Pancreas (tissue), 10 donors: ENCODE results near the gene MRGPRG. TPM values are rescaled to one million over a fixed set of nuclear protein-coding genes. Genes with fewer than 3 reads are reported as not detected.
A peak's percentile ranks its signal among the peaks of the same experiment; 100 is the strongest.
"Not testable (repeated sequence)": the region's sequence is repeated elsewhere in the genome, so short reads cannot be mapped to it uniquely, and the experiment has no call there.

ENCODE experiments used
- ATAC-seq, 4 donors: fragments of 200-7000 bp; cut with Tn5 transposase; one replicate each; pipeline versions ENCODE4 v1.8.0 to v1.9.1; 2020; ENCODE audit warnings: mild to moderate bottlenecking in 4 of 4, moderate library complexity in 4 of 4
- DNase-seq, 6 donors: peaks; one replicate each; pipeline ENCODE4 v3.0.0-alpha.2; 2020
- FAIRE-seq: peaks from 2 replicates; lab custom pipeline; 2012; peaks lifted over from hg19 to GRCh38; lab: Jason Lieb, UNC
- H3K27ac ChIP-seq, 4 donors: fragments of 200-600 bp; sonication (generic); 1 replicate in 3 of 4; 2 replicates in 1 of 4; pipeline versions ENCODE4 v1.5.0 to v1.8.0; 2020
- H3K27me3 ChIP-seq, 4 donors: fragments of 200-600 bp; one replicate each; pipeline ENCODE4 v1.8.0; 2021
- H3K36me3 ChIP-seq, 3 donors: fragments of 200-600 bp; sonication (generic) in 1 of 3; one replicate each; pipeline versions ENCODE4 v1.5.0 to v1.8.0; 2020 to 2021
- H3K4me1 ChIP-seq, 3 donors: fragments of 200-600 bp; one replicate each; pipeline ENCODE4 v1.8.0; 2021
- H3K4me3 ChIP-seq, 4 donors: fragments of 200-600 bp; sonication (generic) in 2 of 4; one replicate each; pipeline versions ENCODE4 v1.5.0 to v1.8.0; 2020 to 2021
- H3K9me3 ChIP-seq, 4 donors: fragments of 200-600 bp; one replicate each; pipeline ENCODE4 v1.8.0; 2021
- CTCF ChIP-seq, 4 donors: fragments of 200-600 bp; sonication (generic) in 3 of 4; IDR thresholded peaks; one replicate each; pipeline versions ENCODE4 v1.5.0 to v1.8.0; 2021; ENCODE audit warnings: antibody characterized with exemption in 4 of 4
- WGBS, 2 donors: extraction: QIAGEN DNeasy Blood & Tissue Kit; methylation state at CpG; one replicate each; pipeline ENCODE4 v1.1.7; 2013; 5-methylcytosine and 5-hydroxymethylcytosine counted together
- intact Hi-C, 3 donors: fragments of 100-400 bp; cut with DNase I; formaldehyde crosslinking; loops; one replicate each; pipeline versions ENCODE4 v1.11.1 to v1.14.2; 2022
- polyA plus RNA-seq, 2 donors: library from polyadenylated mRNA; stranded (reverse); fragments of 200-250 nt; gene quantifications; one replicate each; pipeline ENCODE4 v1.2.3, GENCODE V29; 2013
- total RNA-seq, 6 donors: library from RNA; stranded (reverse); fragmentation: NEBNext Ultra II Directional in 4 of 6; extraction: Animal tissue kit (Norgen Biotek cat#: 25700) in 4 of 6; gene quantifications; one replicate each; pipeline versions ENCODE4 v1.2.1 to v1.2.4, GENCODE V29; 2021 to 2023
- donor health status: healthy with polysubstance abuse.
- donor health status: DM: no; HTN: no; CAD: no; lungs with moderate emphysema.
- donor health status: DM: no; HTN: no; CAD: no.
- donor health status: control.
- donor health status: control.
- donor health status: Bipolar disorder and iron deficiency.
- donor health status: DM: yes; HTN: yes; CAD: no.
- donor health status: DM: no; HTN: no; CAD: no.
- donor health status: DM: no; HTN: no; CAD: no.
- donor health status: DM: yes; HTN: yes; CAD: no.

MRGPRG gene
- total RNA-seq, result not detected
- not detected for polyA plus RNA-seq

GRCh38 chr11:3218483-3219280, at the start of gene MRGPRG:
Gene MRGPRG (minus strand): TSS chr11:3218813. CDS start chr11:3218813, 0 bp downstream.
- peaks cover 0 to 5% (median 0%) of the 10 kb centered on the region in 4 donors for H3K27me3 ChIP-seq
- no peak for FAIRE-seq

GRCh38 chr11:3262548-3262947, 43.9 kb upstream of the MRGPRG start:
- H3K27ac ChIP-seq, DNase-seq, ATAC-seq, H3K27me3 ChIP-seq, H3K36me3 ChIP-seq, FAIRE-seq, intact Hi-C loops, H3K4me3 ChIP-seq, H3K9me3 ChIP-seq, H3K4me1 ChIP-seq: not testable (repeated sequence)
- 40 to 47% methylated on average over 5 to 6 of the region's 7 CpGs for WGBS, 2 donors

More at GRCh38 chr11:3218483-3219280, at the start of gene MRGPRG:
- Histone ChIP-seq H3K4me3 (no peak within 1 kb of the TSS), H3K36me3 (no peaks in the 10 kb centered on the region), H3K4me1 (no peaks in the 10 kb centered on the region), H3K9me3 (no peaks in the 10 kb centered on the region), H3K27ac (no peak within 1 kb of the TSS)
- no peak for TF ChIP-seq CTCF (IDR thresholded peaks at IDR 0.05)
- intact Hi-C loops, result loop anchor here in 1 of 3 donors (5.0 to 10.0 kb wide), 2 partner anchors 114 to 181 kb away; no protein-coding TSS in a partner anchor
- 65 to 69% methylated on average over 31 to 35 of the region's 35 CpGs for WGBS, 2 donors
- DNase-seq (peak in 2 of 6 donors; percentile 53 to 61), ATAC-seq (no peak)

GRCh38 chr11:3261831-3262230, 43.2 kb upstream of the MRGPRG start:
- intact Hi-C loops, FAIRE-seq, H3K9me3 ChIP-seq, H3K36me3 ChIP-seq, H3K27me3 ChIP-seq, H3K4me3 ChIP-seq, H3K27ac ChIP-seq, ATAC-seq, H3K4me1 ChIP-seq, DNase-seq: not testable (repeated sequence)
- WGBS, 2 donors, result 49 to 68% methylated on average over 4 to 7 of the region's 8 CpGs

GRCh38 chr11:3257509-3257908, 38.9 kb upstream of the MRGPRG start:
- H3K4me3 ChIP-seq, H3K4me1 ChIP-seq, ATAC-seq, H3K36me3 ChIP-seq, H3K27me3 ChIP-seq, H3K27ac ChIP-seq, intact Hi-C loops, H3K9me3 ChIP-seq, DNase-seq, FAIRE-seq: not testable (repeated sequence)
- WGBS, 2 donors, result 68 to 79% methylated on average over 1 of the region's 1 CpG

GRCh38 chr11:3255241-3255640, 36.6 kb upstream of the MRGPRG start:
- H3K27me3 ChIP-seq, H3K27ac ChIP-seq, FAIRE-seq, intact Hi-C loops, H3K9me3 ChIP-seq, DNase-seq, H3K4me1 ChIP-seq, H3K4me3 ChIP-seq, H3K36me3 ChIP-seq: not testable (repeated sequence)
- WGBS, 2 donors, result 60 to 65% methylated on average over 5 of the region's 12 CpGs
- peak in 2 of 4 donors; percentile 42 to 54 for ATAC-seq

GRCh38 chr11:3254773-3255172, 36.2 kb upstream of the MRGPRG start:
- H3K36me3 ChIP-seq, H3K4me3 ChIP-seq, H3K9me3 ChIP-seq, H3K27me3 ChIP-seq, H3K27ac ChIP-seq, DNase-seq, FAIRE-seq, H3K4me1 ChIP-seq, intact Hi-C loops: not testable (repeated sequence)
- ATAC-seq, result peak in 2 of 4 donors; percentile 78 to 84
- no CpG with 5 or more reads among the region's 14 CpGs for WGBS, 2 donors

GRCh38 chr11:3245071-3245470, 26.5 kb upstream of the MRGPRG start:
- H3K4me1 ChIP-seq, result no peaks in the 10 kb centered on the region
- DNase-seq (no peak), FAIRE-seq (no peak), ATAC-seq (no peak)
- TF ChIP-seq CTCF (IDR thresholded peaks at IDR 0.05), result no peak
- H3K36me3 ChIP-seq, result no peaks in the 10 kb centered on the region
- H3K9me3 ChIP-seq, result no peaks in the 10 kb centered on the region
- H3K27me3 ChIP-seq, result no peaks in the 10 kb centered on the region
- intact Hi-C loops, result no loop called here
- no peak overlapping the region for H3K4me3 ChIP-seq
- no peak overlapping the region for H3K27ac ChIP-seq
